Bladder microvascular endothelial cell (primary cell): Measurements from ENCODE around the gene C1QTNF4. TPM values are rescaled to one million over a fixed set of nuclear protein-coding genes. Genes with fewer than 3 reads are reported as not detected.

Experiments
- total RNA-seq: library from RNA; depleted of rRNA; stranded (reverse); fragments of >200 nt; gene quantifications from 2 replicates; pipeline ENCODE4 v1.2.3, GENCODE V29; 2014

C1QTNF4 gene
- 0.13 and 0.16 TPM in 2 replicates for total RNA-seq

DNA sequence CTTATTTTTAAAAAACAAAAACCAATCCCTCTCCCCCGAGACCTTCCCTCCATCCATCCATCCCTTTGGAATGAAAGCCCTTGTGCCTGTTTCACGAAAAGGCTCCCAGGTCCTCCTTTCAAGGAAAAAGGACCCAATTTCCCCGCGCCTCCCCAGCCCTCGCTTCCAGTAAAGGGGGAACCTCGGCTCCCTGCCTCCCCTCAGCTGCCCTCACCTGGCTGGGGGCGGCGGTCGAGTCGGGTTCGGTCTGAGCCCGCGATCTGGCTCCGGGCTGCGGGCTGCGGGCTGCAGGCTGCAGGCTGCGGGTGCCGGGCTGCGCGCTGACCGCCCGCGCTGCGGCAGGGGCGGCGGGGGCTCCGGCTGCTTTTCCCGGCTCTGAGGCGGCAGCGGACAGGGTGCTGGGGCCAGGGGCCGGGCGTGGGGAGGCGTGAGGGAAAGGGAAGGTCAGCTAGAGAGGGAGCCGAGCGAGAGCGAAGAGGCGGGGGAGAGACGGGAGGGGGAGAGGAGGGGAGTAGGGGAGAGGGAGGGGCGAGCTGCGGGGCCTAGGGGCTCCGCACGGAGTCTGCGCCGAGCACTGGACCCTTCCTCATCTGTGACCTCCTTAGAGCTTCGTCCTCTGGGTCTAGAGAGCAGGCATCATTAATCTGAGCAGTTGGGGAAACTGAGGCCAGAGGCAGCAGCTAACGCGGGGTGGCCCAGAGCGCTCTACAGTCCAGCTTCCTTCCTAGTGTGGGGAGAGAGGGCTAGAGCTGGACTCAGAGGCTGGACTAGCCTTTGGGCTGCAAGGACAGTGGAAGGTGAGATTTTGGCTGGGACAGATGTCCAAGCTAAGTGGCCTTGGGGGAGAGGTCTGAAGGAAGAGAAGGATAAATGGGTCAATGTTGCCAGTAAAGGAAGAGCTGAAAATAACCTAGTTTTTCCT lies at the start of gene C1QTNF4:
Gene C1QTNF4 (minus strand): TSS at position 478 of the 922 bp plus-strand sequence. CDS start 3,601 bp downstream, outside the sequence.

GRCh38 chr11:47642099-47642855 lies 48.1 kb upstream of the C1QTNF4 start, which contains the start of gene MTCH2:
Gene MTCH2 (minus strand): TSS chr11:47642559. CDS start chr11:47642465, 94 bp downstream.

GRCh38 chr11:47586098-47586855 lies 7.9 kb downstream of the C1QTNF4 start, which contains the start of gene FAM180B:
Gene FAM180B (plus strand): TSS chr11:47586678. CDS start chr11:47586769, 91 bp downstream.

GRCh38 chr11:47578524-47579494 lies 15.4 kb downstream of the C1QTNF4 start, which contains the start of the genes KBTBD4 and NDUFS3:
Gene KBTBD4 (minus strand): TSS chr11:47578970. CDS start chr11:47578951, 19 bp downstream.
Gene NDUFS3 (plus strand): TSS chr11:47579074. CDS start chr11:47579092, 18 bp downstream.

GRCh38 chr11:47565340-47566148 lies 28.7 kb downstream of the C1QTNF4 start, which contains the start of gene PTPMT1:
Gene PTPMT1 (plus strand): TSS chr11:47565599. CDS start chr11:47565623, 24 bp downstream.

GRCh38 chr11:47552566-47553405 lies 41.4 kb downstream of the C1QTNF4 start, which contains the start of gene CELF1:
Gene CELF1 (minus strand): TSS chr11:47553132. CDS start chr11:47499523, 53,609 bp downstream.

Other genes starting within 250 kb of the C1QTNF4 start
- gene MYBPC3, start 241.7 kb downstream of the C1QTNF4 start, total RNA-seq: not detected in 2 replicates
- not detected in 2 replicates for gene SPI1, start 215.9 kb downstream of the C1QTNF4 start, total RNA-seq
- 41.8 and 63.9 TPM in 2 replicates for gene SLC39A13, start 185.8 kb downstream of the C1QTNF4 start, total RNA-seq
- 210 and 222 TPM in 2 replicates for gene PSMC3, start 168.0 kb downstream of the C1QTNF4 start, total RNA-seq
- 0.25 and 0.32 TPM in 2 replicates for gene RAPSN, start 145.3 kb downstream of the C1QTNF4 start, total RNA-seq
- gene CELF1, start 41.3 kb downstream of the C1QTNF4 start, total RNA-seq: 49.2 and 119 TPM in 2 replicates
- gene PTPMT1, start 28.8 kb downstream of the C1QTNF4 start, total RNA-seq: 53.9 and 71.5 TPM in 2 replicates
- 18.6 and 30.9 TPM in 2 replicates for gene KBTBD4, start 15.4 kb downstream of the C1QTNF4 start, total RNA-seq
- gene NDUFS3, start 15.3 kb downstream of the C1QTNF4 start, total RNA-seq: 51.6 and 58.1 TPM in 2 replicates
- gene FAM180B, start 7.7 kb downstream of the C1QTNF4 start, total RNA-seq: not detected in 2 replicates
- 50.5 and 141 TPM in 2 replicates for gene MTCH2, start 48.1 kb upstream of the C1QTNF4 start, total RNA-seq
- 0.31 and 0.32 TPM in 2 replicates for gene AGBL2, start 121.0 kb upstream of the C1QTNF4 start, total RNA-seq
- 31.6 and 70.3 TPM in 2 replicates for gene FNBP4, start 172.9 kb upstream of the C1QTNF4 start, total RNA-seq